Neuronal stem cell (in vitro differentiated cells): Measurements from ENCODE around the gene C14orf93.

Experiments
- DNase-seq: peaks from one replicate; pipeline ENCODE4 v3.0.0-alpha.2; 2013; ENCODE audit warnings: low spot score
- H2AFZ ChIP-seq: one replicate; pipeline ENCODE4 v1.6.1; 2013; ENCODE audit warnings: mild to moderate bottlenecking, low read length, inconsistent platforms
- H2AK5ac ChIP-seq: 2 replicates; pipeline ENCODE4 v1.6.1; 2013; ENCODE audit warnings: low read depth, mild to moderate bottlenecking, inconsistent platforms, low read length, moderate library complexity, mixed read lengths
- H2BK120ac ChIP-seq: 2 replicates; pipeline ENCODE4 v1.6.1; 2013; ENCODE audit warnings: low read depth, mild to moderate bottlenecking, inconsistent platforms, low read length, moderate library complexity, mixed read lengths
- H2BK12ac ChIP-seq: one replicate; pipeline ENCODE4 v1.6.1; 2013; ENCODE audit warnings: low read length, inconsistent platforms
- H2BK15ac ChIP-seq: 2 replicates; pipeline ENCODE4 v1.6.1; 2013; ENCODE audit warnings: mild to moderate bottlenecking, low read length, inconsistent platforms, mixed read lengths
- H2BK5ac ChIP-seq: one replicate; pipeline ENCODE4 v1.6.1; 2013; ENCODE audit warnings: inconsistent platforms, mild to moderate bottlenecking, low read length, moderate library complexity
- H3K14ac ChIP-seq: one replicate; pipeline ENCODE4 v1.6.1; 2013; ENCODE audit warnings: low read length, inconsistent platforms
- H3K18ac ChIP-seq: 2 replicates; pipeline ENCODE4 v1.6.1; 2013; ENCODE audit warnings: low read length, inconsistent platforms
- H3K23ac ChIP-seq: 2 replicates; pipeline ENCODE4 v1.6.1; 2013; ENCODE audit warnings: low read depth, mild to moderate bottlenecking, mixed read lengths, low read length, inconsistent platforms; ENCODE audit not compliant: poor library complexity
- H3K27ac ChIP-seq: replicated peaks from 3 replicates; pipeline ENCODE4 v1.5.1; 2013; ENCODE audit warnings: low read length, inconsistent platforms
- H3K27me3 ChIP-seq, 3 experiments: 2 replicates each; pipeline ENCODE4 v1.6.1; 2013; ENCODE audit warnings: low read length in 3 of 3, mild to moderate bottlenecking in 2 of 3, inconsistent platforms in 1 of 3, low read depth in 1 of 3, mixed read lengths in 1 of 3, moderate library complexity in 1 of 3; ENCODE audit not compliant: control insufficient read depth in 3 of 3, insufficient read depth in 3 of 3
- H3K36me3 ChIP-seq, 2 donors: replicated peaks in 1 of 2; 2 replicates each; pipeline ENCODE4 v1.6.1; 2013; ENCODE audit warnings: low read length in 2 of 2; ENCODE audit not compliant: control insufficient read depth in 2 of 2, insufficient read depth in 2 of 2
- H3K4ac ChIP-seq: 2 replicates; pipeline ENCODE4 v1.6.1; 2013; ENCODE audit warnings: inconsistent platforms, mild to moderate bottlenecking, low read length, moderate library complexity
- H3K4me1 ChIP-seq, 2 donors: 1 replicate in 1 of 2; 2 replicates in 1 of 2; pipeline ENCODE4 v1.6.1; 2013; ENCODE audit warnings: low read length in 2 of 2, low read depth in 1 of 2; ENCODE audit not compliant: control insufficient read depth in 2 of 2, insufficient read depth in 1 of 2
- H3K4me2 ChIP-seq: one replicate; pipeline ENCODE4 v1.6.1; 2013; ENCODE audit warnings: mild to moderate bottlenecking, low read length, inconsistent platforms; ENCODE audit not compliant: insufficient read depth, poor library complexity, severe bottlenecking
- H3K4me3 ChIP-seq, 2 donors: 2 replicates each; pipeline ENCODE4 v1.5.1; 2013; ENCODE audit warnings: low read length in 2 of 2, mild to moderate bottlenecking in 2 of 2, inconsistent platforms in 1 of 2, moderate library complexity in 1 of 2
- H3K79me1 ChIP-seq: one replicate; pipeline ENCODE4 v1.6.1; 2013; ENCODE audit warnings: low read depth, mild to moderate bottlenecking, inconsistent platforms, low read length, moderate library complexity
- H3K9ac ChIP-seq: one replicate; pipeline ENCODE4 v1.6.1; 2013; ENCODE audit warnings: mild to moderate bottlenecking, low read depth, low read length, inconsistent platforms; ENCODE audit not compliant: poor library complexity
- H3K9me3 ChIP-seq, 2 donors: replicated peaks in 1 of 2; 2 replicates each; pipeline versions ENCODE3 to v1.6.1; 2013; ENCODE audit warnings: low read length in 2 of 2, mild to moderate bottlenecking in 2 of 2, inconsistent platforms in 1 of 2, low read depth in 1 of 2, mixed read lengths in 1 of 2, moderate library complexity in 1 of 2; ENCODE audit not compliant: control insufficient read depth in 2 of 2, insufficient read depth in 1 of 2
- H4K8ac ChIP-seq: one replicate; pipeline ENCODE4 v1.6.1; 2013; ENCODE audit warnings: low read depth, mild to moderate bottlenecking, inconsistent platforms, low read length, moderate library complexity
- H4K91ac ChIP-seq: one replicate; pipeline ENCODE4 v1.6.1; 2013; ENCODE audit warnings: low read length, low read depth, mild to moderate bottlenecking, inconsistent platforms; ENCODE audit not compliant: poor library complexity
- WGBS, 2 donors: extraction: QIAGEN DNeasy Blood & Tissue Kit; methylation state at CpG; one replicate each; pipeline ENCODE4 v1.1.7; 2013; ENCODE audit warnings: missing lambda C conversion rate in 2 of 2, mixed read lengths in 1 of 2; ENCODE audit not compliant: insufficient read length in 2 of 2, insufficient replicate concordance in 1 of 2; ENCODE audit errors: extremely low coverage in 2 of 2; 5-methylcytosine and 5-hydroxymethylcytosine counted together

C14orf93 gene

GRCh38 chr14:23041729-23042128 is 31.8 kb upstream of the C14orf93 start:
- Histone ChIP-seq H4K8ac (no peak overlapping the region), H3K4me2 (no peak overlapping the region), H3K14ac (no peak overlapping the region), H2AK5ac (peak overlapping the region; percentile 93), H3K27me3 (no peaks in the 10 kb centered on the region), H3K79me1 (no peaks in the 10 kb centered on the region), H3K4ac (no peak overlapping the region), H2AFZ (no peak overlapping the region), H3K9me3 (peaks cover 0 to 1% of the 10 kb centered on the region in 2 donors), H3K9ac (no peak overlapping the region), H2BK12ac (no peak overlapping the region), H2BK15ac (peak overlapping the region; percentile 81), H3K36me3 (no peaks in the 10 kb centered on the region), H3K4me1 (peaks cover 5 to 6% of the 10 kb centered on the region in 2 donors), H3K4me3 (no peak overlapping the region), H4K91ac (no peak overlapping the region), H2BK120ac (no peak overlapping the region), H3K27ac (no peak overlapping the region), H3K18ac (peak overlapping the region; percentile 25), H2BK5ac (peak overlapping the region; percentile 10), H3K23ac (no peak overlapping the region)
- no CpG with 5 or more reads among the region's 8 CpGs for WGBS, 2 donors
- no peak for DNase-seq

- Histone ChIP-seq H3K79me1 (no peaks in the 10 kb centered on the region), H4K91ac (no peak overlapping the region), H4K8ac (no peak overlapping the region), H3K4me1 (peaks cover 5 to 6% of the 10 kb centered on the region in 2 donors), H2BK5ac (no peak overlapping the region), H2BK12ac (no peak overlapping the region), H2BK15ac (no peak overlapping the region), H3K4me2 (no peak overlapping the region), H3K27ac (no peak overlapping the region), H3K4ac (no peak overlapping the region), H3K27me3 (no peaks in the 10 kb centered on the region), H3K36me3 (no peaks in the 10 kb centered on the region), H3K18ac (no peak overlapping the region), H2AFZ (no peak overlapping the region), H2BK120ac (no peak overlapping the region), H3K23ac (no peak overlapping the region), H3K14ac (no peak overlapping the region), H3K4me3 (no peak overlapping the region), H2AK5ac (no peak overlapping the region), H3K9me3 (peaks cover 0 to 1% of the 10 kb centered on the region in 2 donors), H3K9ac (no peak overlapping the region)
- DNase-seq, result no peak
- WGBS, 2 donors, result no CpG with 5 or more reads among the region's 4 CpGs
Observed at GRCh38 chr14:23040100-23040499, 30.2 kb upstream of the C14orf93 start.

GRCh38 chr14:23035303-23036144 is 25.6 kb upstream of the C14orf93 start:
- Histone ChIP-seq H2BK120ac (no peak overlapping the region), H4K8ac (no peak overlapping the region), H3K9ac (no peak overlapping the region), H2BK12ac (no peak overlapping the region), H3K4ac (no peak overlapping the region), H2AFZ (peak overlapping the region; percentile 89), H3K9me3 (no peaks in the 10 kb centered on the region), H2BK15ac (no peak overlapping the region), H3K18ac (no peak overlapping the region), H3K4me2 (no peak overlapping the region), H3K14ac (no peak overlapping the region), H3K27ac (no peak overlapping the region), H3K79me1 (peaks cover 4% of the 10 kb centered on the region), H3K36me3 (peaks cover 12 to 29% of the 10 kb centered on the region in 2 donors), H3K4me3 (peak overlapping the region in 1 of 2 donors; percentile 83), H3K23ac (no peak overlapping the region), H2AK5ac (no peak overlapping the region), H3K27me3 (no peaks in the 10 kb centered on the region), H2BK5ac (no peak overlapping the region), H4K91ac (no peak overlapping the region), H3K4me1 (peaks cover 0 to 7% of the 10 kb centered on the region in 2 donors)
- no CpG with 5 or more reads among the region's 14 CpGs for WGBS, 2 donors
- DNase-seq, result no peak

- Histone ChIP-seq H2BK15ac (peak within 1 kb of the TSS; percentile 3), H2AK5ac (peak within 1 kb of the TSS; percentile 82), H3K18ac (peak within 1 kb of the TSS; percentile 87), H3K27me3 (no peaks in the 10 kb centered on the region), H3K14ac (no peak within 1 kb of the TSS), H3K23ac (peak within 1 kb of the TSS; percentile 30), H3K4me1 (peaks cover 0 to 7% of the 10 kb centered on the region in 2 donors), H3K9me3 (no peaks in the 10 kb centered on the region), H3K36me3 (peaks cover 12 to 32% of the 10 kb centered on the region in 2 donors), H3K79me1 (peaks cover 4% of the 10 kb centered on the region), H3K9ac (peak within 1 kb of the TSS; percentile 89), H2BK12ac (no peak within 1 kb of the TSS), H4K91ac (no peak within 1 kb of the TSS), H3K4me2 (peak within 1 kb of the TSS; percentile 67), H4K8ac (peak within 1 kb of the TSS; percentile 75), H2BK5ac (no peak within 1 kb of the TSS), H3K4me3 (peak within 1 kb of the TSS; percentile 83 to 95), H3K4ac (peak within 1 kb of the TSS; percentile 79), H3K27ac (peak within 1 kb of the TSS; percentile 84), H2BK120ac (peak within 1 kb of the TSS; percentile 33), H2AFZ (peak within 1 kb of the TSS; percentile 89)
- no CpG with 5 or more reads among the region's 36 CpGs for WGBS, 2 donors
- DNase-seq, result peak; percentile 88
Observed at GRCh38 chr14:23034498-23035302, 24.8 kb upstream of the C14orf93 start, which contains the start of gene PSMB5. TSS of gene PSMB5 (minus strand) at chr14:23034900. CDS start at chr14:23034881, 19 bp downstream.
